ENCODE data around the gene MSRB2. TPM values are rescaled to one million over a fixed set of nuclear protein-coding genes. Genes with fewer than 3 reads are reported as not detected.

The MSRB2 gene
- total and polyA plus RNA-seq, 2 of the 4 experiments (the other 2 are of a cell fraction): 10.6 to 20.1 TPM

DNA sequence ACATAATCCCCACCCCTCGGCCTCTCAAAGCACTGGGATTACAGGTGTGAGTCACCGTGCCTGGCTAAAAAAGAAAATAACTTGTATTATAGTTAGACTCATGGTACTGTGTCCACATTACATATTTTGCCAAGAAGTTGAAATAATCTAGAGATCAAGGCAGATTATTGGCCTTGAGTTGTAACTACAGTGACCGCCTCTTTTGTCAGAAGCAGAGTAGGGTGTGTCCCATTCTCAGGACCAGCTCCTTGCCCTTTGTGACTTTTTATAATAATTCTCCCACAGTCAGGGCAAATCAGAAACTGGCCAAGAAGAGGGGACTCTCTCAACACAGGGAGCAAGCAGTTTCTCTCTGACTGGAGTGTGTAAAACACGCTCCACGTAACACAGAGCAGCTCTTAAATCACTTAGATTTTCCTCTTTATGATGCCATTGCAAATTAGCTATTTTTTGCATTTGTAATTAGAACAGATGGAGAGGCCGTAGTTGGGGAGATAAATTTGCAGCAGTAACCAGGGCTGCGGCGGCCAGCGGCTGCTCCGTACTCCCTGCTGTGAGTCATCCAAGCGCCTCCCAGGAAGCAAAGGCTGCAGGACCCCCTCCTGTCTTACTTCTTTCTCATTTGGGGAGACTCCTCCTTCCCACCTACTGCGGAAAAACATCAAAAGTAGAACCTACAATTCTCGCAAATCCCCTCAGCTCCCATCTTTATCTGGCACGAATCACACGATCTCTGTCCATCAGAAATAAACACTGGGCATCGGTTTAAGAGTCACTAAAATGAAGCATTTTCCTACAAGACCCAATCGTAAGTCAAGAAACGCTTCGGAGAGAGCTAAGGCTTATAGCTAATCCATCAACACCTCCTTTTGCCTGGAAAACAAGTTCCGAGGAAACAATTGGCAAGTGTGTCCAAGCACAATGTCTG is 32.1 kb upstream of the MSRB2 start:
- BruUV-seq (replicated peaks): no TSS peak
- CTCF ChIA-PET: no interaction called here
- Histone ChIP-seq H4K8ac (ENCODE audit: low read depth in 2 of 2, low read length in 2 of 2) (no peak overlapping the region), H3K4me3 (ENCODE audit: insufficient read depth, low read depth, low read length) (no peak overlapping the region), H3K9me3 (ENCODE audit: control insufficient read depth, insufficient read depth, low read length) (no peaks in the 10 kb centered on the region), H3K4ac (ENCODE audit: low read depth, low read length) (no peak overlapping the region), H3K18ac (ENCODE audit: low read depth, low read length) (no peak overlapping the region), H3K9me1 (ENCODE audit: insufficient read depth, low read length) (no peaks in the 10 kb centered on the region), H3K27ac (ENCODE audit: insufficient read depth, low read length) (no peak overlapping the region), H3K14ac (replicated peaks; ENCODE audit: low read depth, low read length) (no peak overlapping the region), H2BK15ac (ENCODE audit: low read depth, low read length) (no peak overlapping the region), H3K36me3 (ENCODE audit: control insufficient read depth, insufficient read depth, low read length) (no peaks in the 10 kb centered on the region), H4K20me1 (ENCODE audit: insufficient read depth, low read length) (no peaks in the 10 kb centered on the region), H2AK9ac (replicated peaks; ENCODE audit: low read depth, low read length, poor library complexity) (no peak overlapping the region), H2BK120ac (ENCODE audit: low read depth, low read length) (no peak overlapping the region), H3K56ac (ENCODE audit: extremely low read depth, insufficient read depth, low read length) (no peak overlapping the region), H4K91ac (ENCODE audit: insufficient read depth, low read depth, low read length) (no peak overlapping the region), H4K5ac (ENCODE audit: low read depth, low read length) (no peak overlapping the region), H2BK20ac (ENCODE audit: low read depth, low read length) (no peak overlapping the region), H2AFZ (replicated peaks; ENCODE audit: low read length, poor library complexity) (no peak overlapping the region), H3K4me2 (ENCODE audit: low read depth, low read length) (peak overlapping the region; percentile 70), H3K27me3 (ENCODE audit: control insufficient read depth, insufficient read depth, low read length) (peaks cover 5% of the 10 kb centered on the region), H2AK5ac (ENCODE audit: low read depth, low read length) (no peak overlapping the region), H2BK5ac (ENCODE audit: low read depth, low read length, poor library complexity, severe bottlenecking) (no peak overlapping the region), H3K79me1 (ENCODE audit: low read depth in 1 of 2, low read length in 2 of 2) (no peaks in the 10 kb centered on the region), H3K9ac (ENCODE audit: low read depth, low read length) (no peak overlapping the region), H3K4me1 (ENCODE audit: control insufficient read depth, insufficient read depth, low read length) (no peaks in the 10 kb centered on the region), H3K23ac (ENCODE audit: low read depth, low read length) (no peak overlapping the region)
- ATAC-seq (ENCODE audit: low read depth): peak; percentile 73
- DNase-seq: peak; percentile 8
- dilution Hi-C loops (cut with HindIII; ENCODE audit: low sequenced_read_pairs, unreplicated experiment): no loop called here
- intact Hi-C loops (cut with micrococcal nuclease): no loop called here
- TF ChIP-seq, protein P1, sequence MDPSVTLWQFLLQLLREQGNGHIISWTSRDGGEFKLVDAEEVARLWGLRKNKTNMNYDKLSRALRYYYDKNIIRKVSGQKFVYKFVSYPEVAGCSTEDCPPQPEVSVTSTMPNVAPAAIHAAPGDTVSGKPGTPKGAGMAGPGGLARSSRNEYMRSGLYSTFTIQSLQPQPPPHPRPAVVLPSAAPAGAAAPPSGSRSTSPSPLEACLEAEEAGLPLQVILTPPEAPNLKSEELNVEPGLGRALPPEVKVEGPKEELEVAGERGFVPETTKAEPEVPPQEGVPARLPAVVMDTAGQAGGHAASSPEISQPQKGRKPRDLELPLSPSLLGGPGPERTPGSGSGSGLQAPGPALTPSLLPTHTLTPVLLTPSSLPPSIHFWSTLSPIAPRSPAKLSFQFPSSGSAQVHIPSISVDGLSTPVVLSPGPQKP (IDR thresholded peaks at IDR 0.05; ENCODE audit: borderline replicate concordance, low read depth, low read length): no peak
- TF ChIP-seq MAZ (IDR thresholded peaks at IDR 0.05; ENCODE audit: borderline replicate concordance, low read depth, low read length) (no peak), POLR2A (IDR thresholded peaks at IDR 0.05; ENCODE audit: low read depth, low read length) (no peak), RCOR1 (IDR thresholded peaks at IDR 0.05; ENCODE audit: insufficient replicate concordance, low read length) (no peak), CHD1 (IDR thresholded peaks at IDR 0.05; ENCODE audit: low read depth, low read length) (no peak), CEBPB (IDR thresholded peaks at IDR 0.05; ENCODE audit: low read depth, low read length) (no peak), RAD21 (IDR thresholded peaks at IDR 0.05; ENCODE audit: low read length) (no peak)
- TF ChIP-seq, protein P2, sequence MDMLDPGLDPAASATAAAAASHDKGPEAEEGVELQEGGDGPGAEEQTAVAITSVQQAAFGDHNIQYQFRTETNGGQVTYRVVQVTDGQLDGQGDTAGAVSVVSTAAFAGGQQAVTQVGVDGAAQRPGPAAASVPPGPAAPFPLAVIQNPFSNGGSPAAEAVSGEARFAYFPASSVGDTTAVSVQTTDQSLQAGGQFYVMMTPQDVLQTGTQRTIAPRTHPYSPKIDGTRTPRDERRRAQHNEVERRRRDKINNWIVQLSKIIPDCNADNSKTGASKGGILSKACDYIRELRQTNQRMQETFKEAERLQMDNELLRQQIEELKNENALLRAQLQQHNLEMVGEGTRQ (IDR thresholded peaks at IDR 0.05; ENCODE audit: low read depth, low read length): no peak
- TF ChIP-seq, protein P3, sequence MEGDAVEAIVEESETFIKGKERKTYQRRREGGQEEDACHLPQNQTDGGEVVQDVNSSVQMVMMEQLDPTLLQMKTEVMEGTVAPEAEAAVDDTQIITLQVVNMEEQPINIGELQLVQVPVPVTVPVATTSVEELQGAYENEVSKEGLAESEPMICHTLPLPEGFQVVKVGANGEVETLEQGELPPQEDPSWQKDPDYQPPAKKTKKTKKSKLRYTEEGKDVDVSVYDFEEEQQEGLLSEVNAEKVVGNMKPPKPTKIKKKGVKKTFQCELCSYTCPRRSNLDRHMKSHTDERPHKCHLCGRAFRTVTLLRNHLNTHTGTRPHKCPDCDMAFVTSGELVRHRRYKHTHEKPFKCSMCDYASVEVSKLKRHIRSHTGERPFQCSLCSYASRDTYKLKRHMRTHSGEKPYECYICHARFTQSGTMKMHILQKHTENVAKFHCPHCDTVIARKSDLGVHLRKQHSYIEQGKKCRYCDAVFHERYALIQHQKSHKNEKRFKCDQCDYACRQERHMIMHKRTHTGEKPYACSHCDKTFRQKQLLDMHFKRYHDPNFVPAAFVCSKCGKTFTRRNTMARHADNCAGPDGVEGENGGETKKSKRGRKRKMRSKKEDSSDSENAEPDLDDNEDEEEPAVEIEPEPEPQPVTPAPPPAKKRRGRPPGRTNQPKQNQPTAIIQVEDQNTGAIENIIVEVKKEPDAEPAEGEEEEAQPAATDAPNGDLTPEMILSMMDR (conservative IDR thresholded peaks at IDR 0.05; ENCODE audit: low read depth, low read length): no peak
- in situ Hi-C loops (cut with MboI; ENCODE audit: low sequenced_read_pairs): no loop called here
- POLR2A ChIA-PET (ENCODE audit: unreplicated experiment): no interaction called here
- WGBS, 2 experiments (ENCODE audit: extremely low coverage in 2 of 2, insufficient read length in 1 of 2): 13% methylated on average over 10 of the region's 20 CpGs; no CpG with 5 or more reads in 1 of the 2 experiments
